T-helper 1 cell (primary cell): ENCODE results near the gene TMEM109.

Experiments used
- DNase-seq, 5 donors: peaks; one replicate each; pipeline ENCODE4 v3.0.0-alpha.2; 2012 to 2020
- total RNA-seq, 4 donors: gene quantifications; one replicate each; lab custom pipeline; 2026; lab: John Stamatoyannopoulos, UW

The TMEM109 gene
- 33.2 to 42.3 (median 41.0) reads per million in 4 donors for total RNA-seq

- DNase-seq: peak; percentile 75 to 91 (median 83)
These were observed at the start of gene TMEM109 for GRCh38 chr11:60913793-60914632. Gene TMEM109, plus strand, starts transcription at chr11:60914158. Its CDS starts 5,536 bp downstream, at chr11:60919694.

DNA sequence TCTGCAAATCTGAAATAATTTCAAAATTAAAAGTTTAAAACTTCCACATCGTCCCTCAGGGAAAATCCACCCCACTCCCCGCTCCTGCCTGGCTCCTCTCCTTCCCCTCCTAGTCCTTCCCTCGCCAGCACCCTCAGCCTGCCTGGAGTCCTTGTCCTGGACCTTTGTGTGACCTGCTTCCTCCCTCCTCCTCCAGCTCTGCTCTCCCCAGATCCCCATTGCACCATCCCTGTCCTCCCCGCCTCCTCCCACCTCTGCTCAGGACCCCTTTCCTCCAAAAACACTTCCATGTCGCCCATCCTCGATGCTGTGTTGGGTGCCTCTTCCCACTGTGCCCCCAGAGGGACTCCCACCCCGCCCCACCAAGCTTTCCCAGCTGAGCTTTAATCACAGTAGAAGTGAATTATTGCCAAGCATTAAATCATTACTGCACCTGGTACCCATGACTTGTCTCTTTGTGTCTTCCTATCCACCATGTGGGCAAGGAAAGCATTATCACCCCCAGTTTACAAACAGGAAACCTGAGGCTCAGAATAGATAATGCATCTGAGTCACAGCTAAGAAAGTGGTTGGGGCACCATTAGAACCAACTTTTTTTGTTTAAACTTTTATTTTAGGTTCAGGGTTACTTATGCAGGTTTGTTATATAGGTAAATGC lies 49.0 kb upstream of the TMEM109 start:
- no peak for DNase-seq

DNA sequence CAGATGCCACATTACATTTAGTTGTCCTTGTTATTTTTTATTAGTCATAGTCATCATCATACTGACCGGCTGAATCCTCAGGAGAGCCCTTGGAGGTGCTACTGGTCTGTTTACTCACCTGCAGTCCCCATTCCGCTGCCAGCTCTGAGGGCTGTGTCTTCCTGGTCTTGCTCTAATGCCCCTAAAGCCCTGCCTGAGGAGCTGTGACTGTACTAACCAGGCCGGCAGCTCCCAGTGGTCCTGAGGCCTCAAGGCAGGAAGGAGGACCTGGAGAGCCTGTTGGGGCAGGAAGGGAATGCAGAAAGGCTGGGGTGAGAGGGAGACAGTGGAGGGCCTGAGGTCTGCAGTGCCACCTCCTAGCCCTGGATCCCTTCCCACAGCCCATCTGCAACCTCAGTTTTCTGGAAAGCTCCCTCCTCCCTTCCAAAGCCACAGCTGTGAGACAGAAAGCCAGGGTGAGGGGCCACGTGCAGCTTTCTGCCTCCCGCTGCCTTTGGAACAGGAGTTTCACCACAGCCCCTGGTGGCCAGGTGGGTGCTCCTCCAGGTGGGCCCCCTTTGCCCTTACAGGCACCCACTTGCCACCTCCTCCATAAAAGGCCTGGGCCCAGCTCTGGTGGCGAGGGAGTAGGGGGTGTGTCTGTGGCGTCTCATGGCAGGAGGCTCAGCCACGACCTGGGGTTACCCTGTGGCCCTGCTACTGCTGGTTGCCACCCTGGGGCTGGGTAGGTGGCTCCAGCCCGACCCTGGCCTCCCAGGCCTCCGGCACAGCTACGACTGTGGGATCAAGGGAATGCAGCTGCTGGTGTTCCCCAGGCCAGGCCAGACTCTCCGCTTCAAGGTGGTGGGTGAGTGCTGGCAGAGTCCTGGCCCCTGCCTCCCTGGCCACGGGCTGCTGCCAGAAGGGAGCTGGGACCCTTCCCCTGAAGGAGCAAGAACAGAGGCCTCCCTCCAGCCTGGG lies 46.8 kb upstream of the TMEM109 start, which contains the start of gene ZP1:
Gene ZP1 (plus strand): TSS at position 632 of the 960 bp plus-strand sequence. CDS start 20 bp downstream, at position 652.
- no peak for DNase-seq

- DNase-seq: no peak
These were observed 45.9 kb upstream of the TMEM109 start for GRCh38 chr11:60867871-60868681.

GRCh38 chr11:60868682-60869450 lies 45.1 kb upstream of the TMEM109 start:
- DNase-seq: no peak

GRCh38 chr11:60869451-60869825 lies 44.5 kb upstream of the TMEM109 start:
- no peak for DNase-seq

DNA sequence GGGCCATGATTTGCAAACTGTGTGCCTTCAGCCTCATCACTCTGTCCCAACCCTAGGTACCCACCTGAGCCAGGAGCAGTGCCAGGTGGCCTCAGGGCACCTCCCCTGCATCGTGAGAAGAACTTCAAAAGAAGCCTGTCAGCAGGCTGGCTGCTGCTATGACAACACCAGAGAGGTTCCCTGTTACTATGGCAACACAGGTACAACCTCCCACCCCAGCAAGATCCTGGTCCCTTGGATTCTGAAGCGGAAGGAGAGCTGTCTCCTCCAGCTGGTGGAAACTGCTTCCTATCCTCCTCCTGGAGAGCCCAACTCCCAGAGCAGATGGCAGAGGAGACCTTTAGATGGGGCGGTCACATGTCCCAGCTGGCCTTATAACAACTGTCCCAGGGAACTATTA lies 43.7 kb upstream of the TMEM109 start:
- no peak for DNase-seq

DNA sequence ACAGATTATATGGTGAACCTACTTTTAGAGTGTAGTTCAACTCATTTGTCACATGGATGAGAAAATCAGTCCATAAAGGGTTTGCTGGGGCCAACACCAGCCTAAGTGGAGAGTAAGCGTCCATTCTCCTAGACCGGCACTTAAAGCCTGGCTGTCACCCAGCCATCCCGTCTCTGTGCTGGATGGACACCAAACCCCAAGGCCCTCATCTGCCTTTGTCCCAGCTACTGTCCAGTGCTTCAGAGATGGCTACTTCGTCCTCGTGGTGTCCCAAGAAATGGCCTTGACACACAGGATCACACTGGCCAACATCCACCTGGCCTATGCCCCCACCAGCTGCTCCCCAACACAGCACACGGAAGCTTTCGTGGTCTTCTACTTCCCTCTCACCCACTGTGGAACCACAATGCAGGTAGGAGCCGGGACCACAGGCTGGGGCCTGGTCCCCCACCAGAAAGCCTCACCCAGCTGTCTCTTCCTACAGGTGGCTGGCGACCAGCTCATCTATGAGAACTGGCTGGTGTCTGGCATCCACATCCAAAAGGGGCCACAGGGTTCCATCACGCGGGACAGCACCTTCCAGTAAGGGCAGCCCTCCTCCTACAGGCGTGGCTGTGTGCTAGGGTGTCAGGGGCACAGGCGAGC lies 43.1 kb upstream of the TMEM109 start:
- DNase-seq: no peak

GRCh38 chr11:60871378-60872061 lies 42.4 kb upstream of the TMEM109 start:
- no peak for DNase-seq

GRCh38 chr11:60872124-60872960 lies 41.6 kb upstream of the TMEM109 start:
- DNase-seq: no peak

- DNase-seq: no peak
These were observed 40.9 kb upstream of the TMEM109 start for GRCh38 chr11:60872961-60873524.

GRCh38 chr11:60873533-60873932 lies 40.4 kb upstream of the TMEM109 start:
- no peak for DNase-seq

GRCh38 chr11:60874421-60875365 lies 39.3 kb upstream of the TMEM109 start:
- no peak for DNase-seq

DNA sequence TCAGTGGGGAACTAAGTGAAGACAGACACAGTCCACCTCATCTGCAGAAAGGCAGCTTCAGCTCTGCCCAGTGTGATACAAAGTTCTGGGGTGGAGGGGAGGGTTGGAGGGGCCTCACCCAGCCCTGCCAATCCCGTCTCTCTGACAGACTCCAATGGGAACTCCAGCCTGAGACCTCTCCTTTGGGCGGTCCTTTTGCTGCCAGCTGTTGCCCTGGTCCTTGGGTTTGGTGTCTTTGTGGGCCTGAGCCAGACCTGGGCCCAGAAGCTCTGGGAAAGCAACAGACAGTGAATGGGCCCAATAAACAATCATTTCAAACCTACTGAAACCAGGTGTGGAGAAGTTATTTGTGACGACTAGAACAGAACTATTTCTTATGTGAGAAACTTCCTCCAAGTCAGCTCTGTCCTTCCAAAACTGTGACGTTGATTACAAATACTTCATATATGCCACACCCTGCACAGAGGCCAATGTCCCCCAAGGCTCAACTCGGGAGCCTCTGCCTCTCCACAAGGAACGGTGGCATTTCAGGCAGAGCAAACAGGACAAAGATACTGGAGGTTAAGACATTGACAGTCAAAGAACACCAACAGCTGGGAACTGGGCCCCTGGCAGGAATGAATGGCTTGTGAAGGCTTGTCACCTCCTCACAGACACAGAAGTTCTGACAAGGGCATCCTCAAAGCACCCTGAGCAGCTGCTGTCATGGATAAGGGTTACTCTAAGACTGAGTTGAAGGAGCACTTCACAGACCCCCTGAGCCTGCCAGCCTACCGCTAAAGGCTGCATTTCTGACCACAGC lies 38.4 kb upstream of the TMEM109 start:
- no peak for DNase-seq

- DNase-seq: no peak
These were observed 37.8 kb upstream of the TMEM109 start for GRCh38 chr11:60876168-60876485.

GRCh38 chr11:60878245-60879101 lies 35.5 kb upstream of the TMEM109 start:
- DNase-seq: no peak
